GM12874 (cell line): ENCODE measurements around the gene SORD.

Source experiments
- CTCF ChIP-seq: IDR thresholded peaks from 2 replicates; pipeline ENCODE4 v1.5.1; 2011; ENCODE audit warnings: low read depth, mild to moderate bottlenecking, control low read depth, low read length, moderate library complexity; ENCODE audit not compliant: insufficient read depth

SORD gene

GRCh38 chr15:45084163-45084562 is 61.2 kb downstream of the SORD start:
- no peak for TF ChIP-seq CTCF

- TF ChIP-seq CTCF, result peak; percentile 15; the same call in 1 of the 2 replicates
Measured at GRCh38 chr15:45087513-45087912, 64.5 kb downstream of the SORD start.

- TF ChIP-seq CTCF, result no peak
Measured at GRCh38 chr15:45088801-45089711, 66.1 kb downstream of the SORD start.

GRCh38 chr15:45089712-45090373 is 66.8 kb downstream of the SORD start:
- TF ChIP-seq CTCF, result no peak

GRCh38 chr15:45091161-45091560 is 68.2 kb downstream of the SORD start:
- TF ChIP-seq CTCF, result no peak

GRCh38 chr15:45091576-45091975 is 68.6 kb downstream of the SORD start:
- no peak for TF ChIP-seq CTCF

- TF ChIP-seq CTCF, result no peak
Measured at GRCh38 chr15:45093013-45093412, 70.0 kb downstream of the SORD start.
